ENCODE results near the gene DNAH6. TPM values are rescaled to one million over a fixed set of nuclear protein-coding genes. Genes with fewer than 3 reads are reported as not detected.

The DNAH6 gene
- polyA plus RNA-seq, 3 donors = 0.04 TPM; not detected in 2

DNA sequence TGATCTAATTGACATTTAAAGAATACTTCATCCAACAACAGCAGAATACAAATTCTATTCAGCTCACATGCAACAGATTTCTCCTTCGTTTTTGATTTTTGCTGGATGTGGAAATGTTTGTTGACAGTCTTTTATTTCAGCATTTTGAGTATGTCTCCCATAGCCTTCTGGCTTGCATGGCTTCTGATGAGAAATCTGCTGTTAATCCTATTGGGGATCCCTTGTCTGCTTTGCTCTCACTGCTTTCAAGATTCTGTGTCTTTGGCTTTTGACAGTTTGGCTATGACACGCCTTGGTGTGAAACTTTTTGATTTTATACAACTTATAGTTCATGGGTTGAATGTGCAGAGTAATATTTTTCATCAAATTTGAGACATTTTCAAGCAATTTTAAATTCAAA, 319.9 kb downstream of the DNAH6 start:
- H3K4me1 Mint-ChIP-seq = peaks cover 12% of the 10 kb centered on the region
- H3K4me3 Mint-ChIP-seq = no peak overlapping the region
- peaks cover 8 to 25% (median 17%) of the 10 kb centered on the region in 7 donors for H3K9me3 Mint-ChIP-seq
- H2AFZ ChIP-seq (ENCODE audit: insufficient read depth, low read depth, low read length, poor library complexity, severe bottlenecking) = no peak overlapping the region
- intact Hi-C loops (cut with micrococcal nuclease) = no loop called here
- no peaks in the 10 kb centered on the region for H3K27me3 ChIP-seq (ENCODE audit: control insufficient read depth in 2 of 2, insufficient read depth in 2 of 2, low read length in 2 of 2)
- H3K27me3 Mint-ChIP-seq (ENCODE audit: low read depth in 3 of 3) = peaks cover 0 to 1% (median 1%) of the 10 kb centered on the region in 3 donors
- peaks cover 7 to 8% of the 10 kb centered on the region in 2 donors for H3K9me3 ChIP-seq (replicated peaks in 1 of 2; ENCODE audit: control insufficient read depth in 1 of 2, insufficient read depth in 1 of 2, low read length in 2 of 2)
- no peak overlapping the region for H3K9ac ChIP-seq (ENCODE audit: insufficient read depth, low read length, poor library complexity, severe bottlenecking)
- no peak overlapping the region for H3K27ac ChIP-seq (ENCODE audit: low read depth in 1 of 2, low read length in 2 of 2)
- no peaks in the 10 kb centered on the region for H3K79me2 ChIP-seq (ENCODE audit: insufficient read depth, low read length)
- no peaks in the 10 kb centered on the region for H3K36me3 ChIP-seq (replicated peaks in 1 of 2; ENCODE audit: control insufficient read depth in 1 of 2, insufficient read depth in 2 of 2, low read length in 2 of 2)
- peaks cover 7 to 9% of the 10 kb centered on the region in 2 donors for H3K36me3 Mint-ChIP-seq
- no peaks in the 10 kb centered on the region for H4K20me1 ChIP-seq (ENCODE audit: insufficient read depth, low read length)
- no peak overlapping the region for H3K27ac Mint-ChIP-seq
- no CpG with 5 or more reads among the region's 2 CpGs for WGBS (ENCODE audit: insufficient coverage)
- H3K4me2 ChIP-seq (replicated peaks; ENCODE audit: extremely low read depth, low read length, poor library complexity, severe bottlenecking) = no peak overlapping the region
- no peak overlapping the region for H3K4me3 ChIP-seq (replicated peaks in 1 of 3; ENCODE audit: low read depth in 2 of 3, low read length in 3 of 3)
- TF ChIP-seq, protein P1, sequence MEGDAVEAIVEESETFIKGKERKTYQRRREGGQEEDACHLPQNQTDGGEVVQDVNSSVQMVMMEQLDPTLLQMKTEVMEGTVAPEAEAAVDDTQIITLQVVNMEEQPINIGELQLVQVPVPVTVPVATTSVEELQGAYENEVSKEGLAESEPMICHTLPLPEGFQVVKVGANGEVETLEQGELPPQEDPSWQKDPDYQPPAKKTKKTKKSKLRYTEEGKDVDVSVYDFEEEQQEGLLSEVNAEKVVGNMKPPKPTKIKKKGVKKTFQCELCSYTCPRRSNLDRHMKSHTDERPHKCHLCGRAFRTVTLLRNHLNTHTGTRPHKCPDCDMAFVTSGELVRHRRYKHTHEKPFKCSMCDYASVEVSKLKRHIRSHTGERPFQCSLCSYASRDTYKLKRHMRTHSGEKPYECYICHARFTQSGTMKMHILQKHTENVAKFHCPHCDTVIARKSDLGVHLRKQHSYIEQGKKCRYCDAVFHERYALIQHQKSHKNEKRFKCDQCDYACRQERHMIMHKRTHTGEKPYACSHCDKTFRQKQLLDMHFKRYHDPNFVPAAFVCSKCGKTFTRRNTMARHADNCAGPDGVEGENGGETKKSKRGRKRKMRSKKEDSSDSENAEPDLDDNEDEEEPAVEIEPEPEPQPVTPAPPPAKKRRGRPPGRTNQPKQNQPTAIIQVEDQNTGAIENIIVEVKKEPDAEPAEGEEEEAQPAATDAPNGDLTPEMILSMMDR (IDR thresholded peaks at IDR 0.05) = no peak
- H3K4me1 ChIP-seq (ENCODE audit: control insufficient read depth in 1 of 2, insufficient read depth in 2 of 2, low read length in 2 of 2) = peaks cover 29 to 30% of the 10 kb centered on the region in 2 donors
- DNase-seq = no peak

DNA sequence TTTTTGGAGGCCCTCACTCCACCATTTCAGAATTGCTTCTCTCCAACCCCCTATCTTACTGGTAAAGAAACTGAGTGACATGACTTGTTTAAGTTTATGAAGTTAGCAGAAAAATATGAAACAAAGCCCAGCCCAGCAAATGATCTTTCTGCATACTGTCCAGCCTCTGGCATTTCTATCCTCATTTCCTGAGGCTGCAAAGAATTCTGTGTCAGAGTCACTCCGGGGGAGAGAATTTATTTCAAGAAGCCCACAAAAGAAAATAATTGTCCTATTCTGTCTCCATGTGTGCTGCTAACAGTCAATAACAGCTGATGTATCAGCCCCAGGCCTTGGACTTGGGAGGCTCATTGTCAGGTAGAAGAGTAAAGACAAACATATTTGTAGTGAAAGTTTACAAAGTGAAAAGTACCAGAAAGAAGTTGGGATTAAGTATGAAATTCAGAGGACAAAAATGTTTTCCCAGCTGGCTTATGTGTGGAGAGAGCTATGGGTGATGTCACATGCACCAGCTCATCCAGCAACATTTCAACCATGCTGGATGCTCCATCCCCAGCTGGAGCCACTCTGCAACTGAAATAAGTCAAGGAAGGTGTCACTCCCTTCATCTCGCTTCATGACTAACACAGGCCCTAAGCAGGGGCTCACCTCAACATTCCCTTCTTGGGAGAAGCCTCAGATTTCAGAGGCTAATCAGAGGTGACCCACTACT, 322.3 kb downstream of the DNAH6 start:
- Mint-ChIP-seq H3K9me3 (peaks cover 8 to 25% (median 17%) of the 10 kb centered on the region in 7 donors), H3K4me1 (peaks cover 5% of the 10 kb centered on the region), H3K27me3 (ENCODE audit: low read depth in 3 of 3) (peaks cover 1 to 2% (median 1%) of the 10 kb centered on the region in 3 donors), H3K27ac (no peak overlapping the region), H3K36me3 (peaks cover 6 to 7% of the 10 kb centered on the region in 2 donors), H3K4me3 (no peak overlapping the region)
- Histone ChIP-seq H3K9ac (ENCODE audit: insufficient read depth, low read length, poor library complexity, severe bottlenecking) (no peak overlapping the region), H3K4me1 (ENCODE audit: control insufficient read depth in 1 of 2, insufficient read depth in 2 of 2, low read length in 2 of 2) (peaks cover 6% of the 10 kb centered on the region in 2 donors), H3K36me3 (replicated peaks in 1 of 2; ENCODE audit: control insufficient read depth in 1 of 2, insufficient read depth in 2 of 2, low read length in 2 of 2) (no peaks in the 10 kb centered on the region), H3K27me3 (ENCODE audit: control insufficient read depth in 2 of 2, insufficient read depth in 2 of 2, low read length in 2 of 2) (no peaks in the 10 kb centered on the region), H4K20me1 (ENCODE audit: insufficient read depth, low read length) (no peaks in the 10 kb centered on the region), H2AFZ (ENCODE audit: insufficient read depth, low read depth, low read length, poor library complexity, severe bottlenecking) (no peak overlapping the region), H3K9me3 (replicated peaks in 1 of 2; ENCODE audit: control insufficient read depth in 1 of 2, insufficient read depth in 1 of 2, low read length in 2 of 2) (peaks cover 7 to 8% of the 10 kb centered on the region in 2 donors), H3K4me2 (replicated peaks; ENCODE audit: extremely low read depth, low read length, poor library complexity, severe bottlenecking) (no peak overlapping the region), H3K79me2 (ENCODE audit: insufficient read depth, low read length) (no peaks in the 10 kb centered on the region), H3K4me3 (replicated peaks in 1 of 3; ENCODE audit: low read depth in 2 of 3, low read length in 3 of 3) (no peak overlapping the region), H3K27ac (ENCODE audit: low read depth in 1 of 2, low read length in 2 of 2) (no peak overlapping the region)
- intact Hi-C loops (cut with micrococcal nuclease) = no loop called here
- TF ChIP-seq, protein P1 (IDR thresholded peaks at IDR 0.05) = no peak
- no peak for DNase-seq
- 100% methylated on average over 1 of the region's 2 CpGs for WGBS (ENCODE audit: insufficient coverage)
